Smooth muscle cell (in vitro differentiated cells): ENCODE results near the gene CALHM5. TPM values are rescaled to one million over a fixed set of nuclear protein-coding genes. Genes with fewer than 3 reads are reported as not detected.

ENCODE experiments used
- DNase-seq: peaks from one replicate; lab custom pipeline; 2025; ENCODE audit not compliant: unreplicated experiment; lab: John Stamatoyannopoulos, UW
- H2AFZ ChIP-seq: fragments of 200-600 bp; sonication (generic); 2 replicates; pipeline ENCODE4 v1.6.0; 2016; ENCODE audit warnings: antibody characterized with exemption, low read depth, mild to moderate bottlenecking
- H3F3A ChIP-seq: fragments of 200-600 bp; sonication (generic); 2 replicates; pipeline ENCODE4 v1.6.0; 2017; ENCODE audit warnings: antibody characterized with exemption, low read depth
- H3K27ac ChIP-seq: fragments of 200-600 bp; sonication (generic); 2 replicates; pipeline ENCODE4 v1.5.1; 2016; ENCODE audit warnings: low read depth, mild to moderate bottlenecking
- H3K27me3 ChIP-seq: fragments of 200-600 bp; sonication (generic); 2 replicates; pipeline ENCODE4 v1.6.1; 2016; ENCODE audit warnings: low read depth, mild to moderate bottlenecking
- H3K36me3 ChIP-seq: fragments of 200-600 bp; sonication (generic); 2 replicates; pipeline ENCODE4 v1.5.1; 2016; ENCODE audit warnings: low read depth
- H3K4me1 ChIP-seq: fragments of 200-600 bp; sonication (generic); 2 replicates; pipeline ENCODE4 v1.5.1; 2016; ENCODE audit warnings: low read depth
- H3K4me2 ChIP-seq: fragments of 200-600 bp; sonication (generic); 2 replicates; pipeline ENCODE4 v1.6.0; 2016; ENCODE audit warnings: mild to moderate bottlenecking
- H3K4me3 ChIP-seq: fragments of 200-600 bp; sonication (generic); 2 replicates; pipeline ENCODE4 v1.5.1; 2016; ENCODE audit warnings: mild to moderate bottlenecking
- H3K79me2 ChIP-seq: fragments of 200-600 bp; sonication (generic); 2 replicates; pipeline ENCODE4 v1.6.0; 2016; ENCODE audit warnings: low read depth, mild to moderate bottlenecking
- H3K9ac ChIP-seq: fragments of 200-600 bp; sonication (generic); 2 replicates; pipeline ENCODE4 v1.6.0; 2016; ENCODE audit warnings: low read depth
- H3K9me3 ChIP-seq: fragments of 200-600 bp; sonication (generic); replicated peaks from 2 replicates; pipeline ENCODE4 v1.5.1; 2016; ENCODE audit warnings: low read depth
- H4K20me1 ChIP-seq: fragments of 200-600 bp; sonication (generic); 2 replicates; pipeline ENCODE4 v1.6.0; 2016; ENCODE audit warnings: low read depth
- WGBS: methylation state at CpG from one replicate; pipeline ENCODE4 v1.1.7; 2016; ENCODE audit warnings: low lambda C conversion rate; 5-methylcytosine and 5-hydroxymethylcytosine counted together
- polyA plus RNA-seq: library from polyadenylated mRNA; unstranded; fragments of >200 nt; fragmentation: Nextera tagmentation; extraction: Ambion mirVana; gene quantifications from 2 replicates; pipeline ENCODE4 v1.2.1, GENCODE V29; 2016
- total RNA-seq: library from RNA; depleted of rRNA; stranded (reverse); fragments of >200 nt; gene quantifications from 2 replicates; pipeline ENCODE4 v1.2.3, GENCODE V29; 2014
- TF ChIP-seq, protein P1 (sequence below): fragments of 200-600 bp; sonication (generic); IDR thresholded peaks from 2 replicates; pipeline ENCODE4 v1.5.1; 2017; ENCODE audit warnings: borderline replicate concordance, mild to moderate bottlenecking, antibody characterized with exemption; ENCODE audit not compliant: insufficient read depth, poor library complexity, severe bottlenecking

The CALHM5 gene
- total and polyA plus RNA-seq, 2 experiments from 2014 or later, result 1.9 to 3.9 TPM

DNA sequence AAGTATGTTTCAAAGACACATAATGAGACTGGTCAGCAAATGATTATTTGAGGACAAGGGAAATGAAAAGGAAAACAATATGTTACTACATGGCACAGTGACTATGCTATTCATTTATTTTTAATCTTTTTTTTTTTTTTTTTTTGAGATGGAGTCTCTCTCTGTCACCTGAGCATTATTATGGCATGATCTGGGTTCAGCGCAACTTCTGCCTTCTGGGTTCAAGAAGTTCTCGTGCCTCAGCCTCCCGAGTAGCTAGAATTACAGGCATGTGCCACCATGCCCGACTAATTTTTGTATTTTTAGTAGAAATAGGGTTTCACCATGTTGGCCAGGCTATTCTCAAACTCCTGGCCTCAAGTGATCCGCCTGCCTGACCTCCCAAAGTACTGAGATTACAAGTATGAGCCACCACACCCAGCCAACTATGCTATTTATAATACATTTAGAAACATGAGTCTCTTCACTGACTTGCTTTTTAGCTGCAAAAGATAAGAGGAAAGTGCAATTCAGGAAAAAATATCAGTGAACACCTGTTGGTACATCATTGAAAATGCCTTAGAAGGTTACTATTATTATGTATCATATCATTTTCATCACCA, 45.5 kb downstream of the CALHM5 start:
- Histone ChIP-seq H3K9me3 (no peaks in the 10 kb centered on the region), H3F3A (no peaks in the 10 kb centered on the region), H3K9ac (no peak overlapping the region), H3K27ac (no peak overlapping the region), H2AFZ (no peak overlapping the region), H3K27me3 (no peaks in the 10 kb centered on the region), H3K36me3 (no peaks in the 10 kb centered on the region), H3K79me2 (no peaks in the 10 kb centered on the region), H3K4me1 (no peaks in the 10 kb centered on the region), H3K4me2 (no peak overlapping the region), H3K4me3 (no peak overlapping the region), H4K20me1 (no peaks in the 10 kb centered on the region)
- WGBS, result 77% methylated on average over 5 of the region's 5 CpGs
- DNase-seq, result no peak
- TF ChIP-seq, protein P1, sequence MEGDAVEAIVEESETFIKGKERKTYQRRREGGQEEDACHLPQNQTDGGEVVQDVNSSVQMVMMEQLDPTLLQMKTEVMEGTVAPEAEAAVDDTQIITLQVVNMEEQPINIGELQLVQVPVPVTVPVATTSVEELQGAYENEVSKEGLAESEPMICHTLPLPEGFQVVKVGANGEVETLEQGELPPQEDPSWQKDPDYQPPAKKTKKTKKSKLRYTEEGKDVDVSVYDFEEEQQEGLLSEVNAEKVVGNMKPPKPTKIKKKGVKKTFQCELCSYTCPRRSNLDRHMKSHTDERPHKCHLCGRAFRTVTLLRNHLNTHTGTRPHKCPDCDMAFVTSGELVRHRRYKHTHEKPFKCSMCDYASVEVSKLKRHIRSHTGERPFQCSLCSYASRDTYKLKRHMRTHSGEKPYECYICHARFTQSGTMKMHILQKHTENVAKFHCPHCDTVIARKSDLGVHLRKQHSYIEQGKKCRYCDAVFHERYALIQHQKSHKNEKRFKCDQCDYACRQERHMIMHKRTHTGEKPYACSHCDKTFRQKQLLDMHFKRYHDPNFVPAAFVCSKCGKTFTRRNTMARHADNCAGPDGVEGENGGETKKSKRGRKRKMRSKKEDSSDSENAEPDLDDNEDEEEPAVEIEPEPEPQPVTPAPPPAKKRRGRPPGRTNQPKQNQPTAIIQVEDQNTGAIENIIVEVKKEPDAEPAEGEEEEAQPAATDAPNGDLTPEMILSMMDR, result no peak

GRCh38 chr6:116557893-116558292, 46.5 kb downstream of the CALHM5 start:
- TF ChIP-seq, protein P1, result no peak
- no peak for DNase-seq

DNA sequence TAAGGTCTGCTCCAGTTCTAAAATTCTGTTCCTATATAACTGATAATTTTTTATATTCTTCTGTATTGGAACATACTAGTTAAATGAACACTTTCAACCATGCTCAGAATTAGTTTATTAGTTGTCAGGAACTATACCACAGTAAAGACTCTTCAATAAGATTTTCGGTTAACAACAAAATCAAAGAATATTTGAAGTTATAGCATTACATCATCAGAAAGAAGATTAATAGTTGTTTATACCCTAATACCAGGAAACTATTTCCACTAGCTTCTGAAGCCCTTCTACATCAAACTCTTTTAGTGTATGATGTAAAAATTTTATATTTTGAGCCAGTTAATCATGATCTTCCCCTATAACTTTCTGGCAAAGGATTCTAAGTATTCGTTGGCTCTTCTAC, 48.7 kb downstream of the CALHM5 start:
- 93% methylated on average over 2 of the region's 2 CpGs for WGBS
- H3K27ac ChIP-seq, result no peak overlapping the region
- no peak for DNase-seq
- no peaks in the 10 kb centered on the region for H3F3A ChIP-seq
- no peak overlapping the region for H3K4me3 ChIP-seq
- TF ChIP-seq, protein P1, result no peak
- H4K20me1 ChIP-seq, result no peaks in the 10 kb centered on the region
- H3K9ac ChIP-seq, result no peak overlapping the region
- H3K36me3 ChIP-seq, result no peaks in the 10 kb centered on the region
- H3K4me1 ChIP-seq, result no peaks in the 10 kb centered on the region
- H3K27me3 ChIP-seq, result no peaks in the 10 kb centered on the region
- no peaks in the 10 kb centered on the region for H3K79me2 ChIP-seq
- no peaks in the 10 kb centered on the region for H3K9me3 ChIP-seq
- no peak overlapping the region for H3K4me2 ChIP-seq
- no peak overlapping the region for H2AFZ ChIP-seq

More at GRCh38 chr6:116557893-116558292, 46.5 kb downstream of the CALHM5 start:
- no peaks in the 10 kb centered on the region for H3K9me3 ChIP-seq
- H3K4me1 ChIP-seq, result no peaks in the 10 kb centered on the region
- no peaks in the 10 kb centered on the region for H3K79me2 ChIP-seq
- no peaks in the 10 kb centered on the region for H3F3A ChIP-seq
- no peak overlapping the region for H3K9ac ChIP-seq
- H3K27me3 ChIP-seq, result no peaks in the 10 kb centered on the region
- no peak overlapping the region for H3K4me2 ChIP-seq
- no peak overlapping the region for H2AFZ ChIP-seq
- H3K27ac ChIP-seq, result no peak overlapping the region
- 52% methylated on average over 5 of the region's 5 CpGs for WGBS
- no peaks in the 10 kb centered on the region for H4K20me1 ChIP-seq
- H3K36me3 ChIP-seq, result no peaks in the 10 kb centered on the region
- no peak overlapping the region for H3K4me3 ChIP-seq

DNA sequence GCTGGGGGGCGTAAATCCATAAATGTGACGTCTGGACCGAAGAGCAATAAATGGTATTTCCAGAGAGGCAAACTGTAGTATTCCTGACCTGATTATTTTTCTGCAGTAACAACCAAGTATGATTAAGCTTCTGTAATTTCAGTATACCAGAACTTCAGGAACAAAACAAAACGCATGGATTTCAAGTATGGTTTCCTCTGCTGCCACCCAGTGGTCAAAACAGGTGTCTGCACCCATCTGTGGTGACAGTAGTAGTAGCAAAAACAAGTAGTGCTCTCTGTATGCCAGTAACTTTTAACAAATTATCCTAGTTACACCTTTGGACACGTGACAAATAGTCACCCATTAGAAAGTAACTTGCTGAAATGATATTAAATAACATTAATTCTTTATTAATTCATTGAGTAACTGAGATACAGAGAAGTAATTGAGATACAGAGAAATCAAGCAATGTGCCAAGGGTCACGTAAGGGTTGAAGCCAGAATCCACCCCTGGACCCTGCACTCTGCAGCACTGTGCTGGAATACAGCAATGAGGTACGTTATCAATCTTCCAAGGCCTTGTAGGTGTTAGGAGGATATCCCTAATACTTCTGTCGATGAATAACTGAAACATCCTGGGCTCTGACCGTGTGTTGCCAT, 50.1 kb downstream of the CALHM5 start:
- Histone ChIP-seq H3K4me1 (no peaks in the 10 kb centered on the region), H3K9me3 (no peaks in the 10 kb centered on the region), H3K79me2 (no peaks in the 10 kb centered on the region), H3K27me3 (no peaks in the 10 kb centered on the region), H4K20me1 (no peaks in the 10 kb centered on the region), H3K4me3 (no peak overlapping the region), H3K36me3 (no peaks in the 10 kb centered on the region), H3F3A (no peaks in the 10 kb centered on the region), H3K4me2 (peak overlapping the region; percentile 68), H3K9ac (no peak overlapping the region), H2AFZ (peak overlapping the region; percentile 84), H3K27ac (no peak overlapping the region)
- TF ChIP-seq, protein P1, result peak; percentile 86
- 46% methylated on average over 9 of the region's 9 CpGs for WGBS
- DNase-seq, result peak; percentile 11
